K562 (cell line): Measurements from ENCODE around the gene HOXB13.

Source experiments
- FOSL1 ChIP-seq: fragments of 200-800 bp; sonication (Bioruptor generic); conservative IDR thresholded peaks from 2 replicates; pipeline ENCODE4 v1.6.1; 2016; ENCODE audit warnings: missing genetic modification characterization, missing compliant biosample characterization
- SMAD1 ChIP-seq: fragments of 150-350 bp; IDR thresholded peaks from 2 replicates; pipeline ENCODE4 v1.6.1; 2014; ENCODE audit warnings: low read length, low read depth; ENCODE audit not compliant: partially characterized antibody
- ZNF274 ChIP-seq: IDR thresholded peaks from 2 replicates; pipeline ENCODE4 v1.6.1; 2011; ENCODE audit warnings: low read depth, mild to moderate bottlenecking, low read length, moderate library complexity, borderline replicate concordance
- TF ChIP-seq, protein P1 (sequence below), 3 experiments: IDR thresholded peaks in 2 of 3; conservative IDR thresholded peaks in 1 of 3; 2 replicates each; pipeline ENCODE4 v1.5.1; 2011 to 2012; ENCODE audit warnings: low read length in 3 of 3, mild to moderate bottlenecking in 3 of 3, control low read depth in 2 of 3, improper control_type of control experiment in 1 of 3, inconsistent platforms in 1 of 3, low read depth in 1 of 3, mixed read lengths in 1 of 3, moderate library complexity in 1 of 3; ENCODE audit not compliant: insufficient read depth in 2 of 3
- TF ChIP-seq, protein P2 (sequence below), 2 experiments: fragments of 450-650 bp in 1 of 2; sonication (generic) in 1 of 2; formaldehyde crosslinking in 1 of 2; IDR thresholded peaks in 1 of 2; conservative IDR thresholded peaks in 1 of 2; 2 replicates each; pipeline versions ENCODE4 v1.6.1 to v1.8.1; 2016 to 2023; ENCODE audit warnings: mild to moderate bottlenecking in 2 of 2, moderate library complexity in 2 of 2, inconsistent platforms in 1 of 2, missing genetic modification reagents in 1 of 2

DNA sequence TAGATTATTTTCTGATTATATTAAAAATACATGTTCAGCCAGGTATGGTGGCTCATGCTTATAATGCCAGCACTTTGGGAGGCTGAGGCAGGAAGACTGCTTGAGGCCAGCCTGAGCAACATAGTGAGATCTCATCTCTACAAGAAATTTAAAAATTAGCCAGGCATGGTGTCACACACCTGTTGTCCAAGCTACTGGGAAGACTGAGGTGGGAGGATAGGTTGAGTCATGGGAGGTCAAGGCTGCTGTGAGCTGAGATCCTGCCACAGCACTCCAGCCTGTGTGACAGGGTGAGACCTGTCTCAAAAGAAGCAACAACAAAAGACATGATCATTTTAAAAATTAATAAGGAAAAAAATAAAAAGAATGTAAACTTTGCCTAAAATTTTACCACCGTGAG lies 46.9 kb downstream of the HOXB13 start:
- TF ChIP-seq, protein P1, sequence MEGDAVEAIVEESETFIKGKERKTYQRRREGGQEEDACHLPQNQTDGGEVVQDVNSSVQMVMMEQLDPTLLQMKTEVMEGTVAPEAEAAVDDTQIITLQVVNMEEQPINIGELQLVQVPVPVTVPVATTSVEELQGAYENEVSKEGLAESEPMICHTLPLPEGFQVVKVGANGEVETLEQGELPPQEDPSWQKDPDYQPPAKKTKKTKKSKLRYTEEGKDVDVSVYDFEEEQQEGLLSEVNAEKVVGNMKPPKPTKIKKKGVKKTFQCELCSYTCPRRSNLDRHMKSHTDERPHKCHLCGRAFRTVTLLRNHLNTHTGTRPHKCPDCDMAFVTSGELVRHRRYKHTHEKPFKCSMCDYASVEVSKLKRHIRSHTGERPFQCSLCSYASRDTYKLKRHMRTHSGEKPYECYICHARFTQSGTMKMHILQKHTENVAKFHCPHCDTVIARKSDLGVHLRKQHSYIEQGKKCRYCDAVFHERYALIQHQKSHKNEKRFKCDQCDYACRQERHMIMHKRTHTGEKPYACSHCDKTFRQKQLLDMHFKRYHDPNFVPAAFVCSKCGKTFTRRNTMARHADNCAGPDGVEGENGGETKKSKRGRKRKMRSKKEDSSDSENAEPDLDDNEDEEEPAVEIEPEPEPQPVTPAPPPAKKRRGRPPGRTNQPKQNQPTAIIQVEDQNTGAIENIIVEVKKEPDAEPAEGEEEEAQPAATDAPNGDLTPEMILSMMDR (IDR thresholded peaks at IDR 0.05 in 2 of 3, conservative IDR thresholded peaks at IDR 0.05 in 1 of 3; ENCODE audit: insufficient read depth in 2 of 3, low read depth in 1 of 3, low read length in 3 of 3): no peak
- no peak for TF ChIP-seq SMAD1
- no peak for TF ChIP-seq FOSL1 (tag)
- TF ChIP-seq, protein P2, sequence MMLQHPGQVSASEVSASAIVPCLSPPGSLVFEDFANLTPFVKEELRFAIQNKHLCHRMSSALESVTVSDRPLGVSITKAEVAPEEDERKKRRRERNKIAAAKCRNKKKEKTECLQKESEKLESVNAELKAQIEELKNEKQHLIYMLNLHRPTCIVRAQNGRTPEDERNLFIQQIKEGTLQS (IDR thresholded peaks at IDR 0.05): no peak
- TF ChIP-seq, protein P2 (CRISPR knock-in tag; conservative IDR thresholded peaks at IDR 0.05): no peak
- no peak for TF ChIP-seq ZNF274
